ENCODE data around the gene ARNT2. TPM values are rescaled to one million over a fixed set of nuclear protein-coding genes. Genes with fewer than 3 reads are reported as not detected.

Gene ARNT2
- total RNA-seq, 2 experiments from 2014 or later, result not detected

GRCh38 chr15:80459380-80459779, 55.2 kb downstream of the ARNT2 start:
- H3K36me3 ChIP-seq (ENCODE audit: insufficient read depth, low read length), result no peaks in the 10 kb centered on the region
- ChIA-PET POLR2A (no interaction called here), CTCF (ENCODE audit: unreplicated experiment) (interaction anchor here (0.5 kb wide), 1 partner anchor 515 kb away, joined by 3 read pairs; no protein-coding TSS in a partner anchor)
- no peak for DNase-seq (ENCODE audit: low spot score)
- H3K79me2 ChIP-seq (ENCODE audit: insufficient read depth, low read depth, low read length), result no peaks in the 10 kb centered on the region
- H3K27ac ChIP-seq (ENCODE audit: low read depth, low read length, poor library complexity, severe bottlenecking), result no peak overlapping the region
- H4K20me1 ChIP-seq (ENCODE audit: insufficient read depth, low read length), result no peaks in the 10 kb centered on the region
- no TSS peak for BruUV-seq (replicated peaks)
- H3K4me3 ChIP-seq (ENCODE audit: low read depth, low read length, poor library complexity, severe bottlenecking), result no peak overlapping the region
- H3K9me3 ChIP-seq (ENCODE audit: low read length), result no peaks in the 10 kb centered on the region
- no peaks in the 10 kb centered on the region for H3K9me2 ChIP-seq (ENCODE audit: insufficient read depth, low read length)
- H2AFZ ChIP-seq (ENCODE audit: low read length), result no peak overlapping the region
- H3K4me1 ChIP-seq (ENCODE audit: insufficient read depth, low read length, poor library complexity, severe bottlenecking), result no peaks in the 10 kb centered on the region
- intact Hi-C loops (cut with micrococcal nuclease; ENCODE audit: unreplicated experiment), result loop anchor here (5.0 kb wide), 1 partner anchor 808 kb away; no protein-coding TSS in a partner anchor
- no peak overlapping the region for H3K4me2 ChIP-seq (ENCODE audit: low read length)
- TF ChIP-seq CTCF (conservative IDR thresholded peaks at IDR 0.05; ENCODE audit: low read length) (no peak), EZH2phosphoT487 (IDR thresholded peaks at IDR 0.05; ENCODE audit: borderline replicate concordance, low read depth, low read length) (no peak)

- H3K4me1 ChIP-seq (ENCODE audit: insufficient read depth, low read length, poor library complexity, severe bottlenecking), result no peaks in the 10 kb centered on the region
- H3K4me2 ChIP-seq (ENCODE audit: low read length), result no peak overlapping the region
- ChIA-PET POLR2A (no interaction called here), CTCF (ENCODE audit: unreplicated experiment) (interaction anchor here (0.5 kb wide), 1 partner anchor 514 kb away, joined by 3 read pairs; no protein-coding TSS in a partner anchor)
- H2AFZ ChIP-seq (ENCODE audit: low read length), result no peak overlapping the region
- DNase-seq (ENCODE audit: low spot score), result no peak
- no TSS peak for BruUV-seq (replicated peaks)
- H3K4me3 ChIP-seq (ENCODE audit: low read depth, low read length, poor library complexity, severe bottlenecking), result no peak overlapping the region
- no peak overlapping the region for H3K27ac ChIP-seq (ENCODE audit: low read depth, low read length, poor library complexity, severe bottlenecking)
- no peaks in the 10 kb centered on the region for H4K20me1 ChIP-seq (ENCODE audit: insufficient read depth, low read length)
- no peaks in the 10 kb centered on the region for H3K9me2 ChIP-seq (ENCODE audit: insufficient read depth, low read length)
- no peaks in the 10 kb centered on the region for H3K79me2 ChIP-seq (ENCODE audit: insufficient read depth, low read depth, low read length)
- intact Hi-C loops (cut with micrococcal nuclease; ENCODE audit: unreplicated experiment), result loop anchor here (5.0 kb wide), 1 partner anchor 807 kb away; no protein-coding TSS in a partner anchor
- H3K9me3 ChIP-seq (ENCODE audit: low read length), result no peaks in the 10 kb centered on the region
- no peak for TF ChIP-seq EZH2phosphoT487 (IDR thresholded peaks at IDR 0.05; ENCODE audit: borderline replicate concordance, low read depth, low read length)
- TF ChIP-seq CTCF (conservative IDR thresholded peaks at IDR 0.05; ENCODE audit: low read length), result no peak
- no peaks in the 10 kb centered on the region for H3K36me3 ChIP-seq (ENCODE audit: insufficient read depth, low read length)
Measured at GRCh38 chr15:80459818-80460217, 55.6 kb downstream of the ARNT2 start.

GRCh38 chr15:80461356-80462095, 57.3 kb downstream of the ARNT2 start:
- TF ChIP-seq EZH2phosphoT487 (IDR thresholded peaks at IDR 0.05; ENCODE audit: borderline replicate concordance, low read depth, low read length), result no peak
- TF ChIP-seq CTCF (conservative IDR thresholded peaks at IDR 0.05; ENCODE audit: low read length), result no peak
- intact Hi-C loops (cut with micrococcal nuclease; ENCODE audit: unreplicated experiment), result no loop called here
- Histone ChIP-seq H3K27ac (ENCODE audit: low read depth, low read length, poor library complexity, severe bottlenecking) (no peak overlapping the region), H4K20me1 (ENCODE audit: insufficient read depth, low read length) (no peaks in the 10 kb centered on the region), H3K4me1 (ENCODE audit: insufficient read depth, low read length, poor library complexity, severe bottlenecking) (no peaks in the 10 kb centered on the region), H2AFZ (ENCODE audit: low read length) (no peak overlapping the region), H3K9me3 (ENCODE audit: low read length) (no peaks in the 10 kb centered on the region), H3K79me2 (ENCODE audit: insufficient read depth, low read depth, low read length) (no peaks in the 10 kb centered on the region), H3K4me2 (ENCODE audit: low read length) (no peak overlapping the region), H3K36me3 (ENCODE audit: insufficient read depth, low read length) (no peaks in the 10 kb centered on the region), H3K9me2 (ENCODE audit: insufficient read depth, low read length) (no peaks in the 10 kb centered on the region), H3K4me3 (ENCODE audit: low read depth, low read length, poor library complexity, severe bottlenecking) (no peak overlapping the region)
- no peak for DNase-seq (ENCODE audit: low spot score)
- CTCF ChIA-PET (ENCODE audit: unreplicated experiment), result no interaction called here
- POLR2A ChIA-PET, result no interaction called here
- BruUV-seq (replicated peaks), result no TSS peak

All from OCI-LY7 (cell line).